Trophoblast cell (in vitro differentiated cells and primary cell): ENCODE measurements around the gene ELSPBP1.

Source experiments
- DNase-seq, 2 donors: peaks; one replicate each; pipeline ENCODE4 v3.0.0-alpha.2; 2016
- H2AFZ ChIP-seq: 2 replicates; pipeline ENCODE4 v1.6.1; 2013; ENCODE audit warnings: low read length, moderate library complexity, mild to moderate bottlenecking; ENCODE audit not compliant: insufficient read depth, poor library complexity
- H2AK5ac ChIP-seq: 2 replicates; pipeline ENCODE4 v1.6.1; 2013; ENCODE audit warnings: mild to moderate bottlenecking, low read length
- H2BK120ac ChIP-seq: 2 replicates; pipeline ENCODE4 v1.6.1; 2013; ENCODE audit warnings: low read length, mild to moderate bottlenecking, moderate library complexity; ENCODE audit not compliant: insufficient read depth, poor library complexity
- H2BK12ac ChIP-seq: 2 replicates; pipeline ENCODE4 v1.6.1; 2013; ENCODE audit warnings: mild to moderate bottlenecking, low read length, moderate library complexity
- H2BK5ac ChIP-seq: 2 replicates; pipeline ENCODE4 v1.6.1; 2013; ENCODE audit warnings: low read length, low read depth, moderate library complexity, mild to moderate bottlenecking; ENCODE audit not compliant: poor library complexity
- H3K14ac ChIP-seq: 2 replicates; pipeline ENCODE4 v1.6.1; 2013; ENCODE audit warnings: mild to moderate bottlenecking, low read length
- H3K18ac ChIP-seq: 2 replicates; pipeline ENCODE4 v1.6.1; 2013; ENCODE audit warnings: mild to moderate bottlenecking, low read length
- H3K23ac ChIP-seq: 2 replicates; pipeline ENCODE4 v1.6.1; 2013; ENCODE audit warnings: low read length
- H3K27ac ChIP-seq: 2 replicates; pipeline ENCODE4 v1.5.1; 2013; ENCODE audit warnings: low read depth, mild to moderate bottlenecking, inconsistent platforms, low read length, moderate library complexity
- H3K27me3 ChIP-seq: 2 replicates; pipeline ENCODE4 v1.6.1; 2013; ENCODE audit warnings: inconsistent platforms, mild to moderate bottlenecking, low read length, moderate library complexity; ENCODE audit not compliant: insufficient read depth
- H3K36me3 ChIP-seq, 2 experiments: 1 replicate in 1 of 2; 2 replicates in 1 of 2; pipeline ENCODE4 v1.6.1; 2013; ENCODE audit warnings: low read length in 2 of 2, mild to moderate bottlenecking in 2 of 2, moderate library complexity in 1 of 2; ENCODE audit not compliant: insufficient read depth in 2 of 2, control insufficient read depth in 1 of 2
- H3K4ac ChIP-seq: 2 replicates; pipeline ENCODE4 v1.6.1; 2013; ENCODE audit warnings: low read depth, mild to moderate bottlenecking, low read length, moderate library complexity
- H3K4me1 ChIP-seq, 2 experiments: 1 replicate in 1 of 2; 2 replicates in 1 of 2; pipeline ENCODE4 v1.6.1; 2013; ENCODE audit warnings: low read length in 2 of 2, mild to moderate bottlenecking in 2 of 2, moderate library complexity in 1 of 2; ENCODE audit not compliant: insufficient read depth in 2 of 2, control insufficient read depth in 1 of 2
- H3K4me2 ChIP-seq: 2 replicates; pipeline ENCODE4 v1.6.1; 2013; ENCODE audit warnings: inconsistent platforms, mild to moderate bottlenecking, low read length, moderate library complexity
- H3K4me3 ChIP-seq: 2 replicates; pipeline ENCODE4 v1.5.1; 2013; ENCODE audit warnings: mild to moderate bottlenecking, low read depth, low read length, inconsistent platforms
- H3K79me1 ChIP-seq: one replicate; pipeline ENCODE4 v1.6.1; 2013; ENCODE audit warnings: low read length
- H3K79me2 ChIP-seq: 2 replicates; pipeline ENCODE4 v1.6.1; 2013; ENCODE audit warnings: low read length, mild to moderate bottlenecking; ENCODE audit not compliant: control insufficient read depth, insufficient read depth, poor library complexity
- H3K9ac ChIP-seq: 2 replicates; pipeline ENCODE4 v1.6.1; 2013; ENCODE audit warnings: mild to moderate bottlenecking, low read length
- H3K9me3 ChIP-seq: 2 replicates; pipeline ENCODE4 v1.6.1; 2013; ENCODE audit warnings: low read depth, mild to moderate bottlenecking, control low read depth, inconsistent platforms, low read length; ENCODE audit not compliant: insufficient read depth
- H4K12ac ChIP-seq: 2 replicates; pipeline ENCODE4 v1.6.1; 2013; ENCODE audit warnings: low read depth, mild to moderate bottlenecking, low read length, moderate library complexity
- H4K8ac ChIP-seq: 2 replicates; pipeline ENCODE4 v1.6.1; 2013; ENCODE audit warnings: low read depth, mild to moderate bottlenecking, low read length, moderate library complexity
- H4K91ac ChIP-seq: one replicate; pipeline ENCODE4 v1.6.1; 2013; ENCODE audit warnings: low read depth, mild to moderate bottlenecking, low read length, moderate library complexity
- WGBS: extraction: QIAGEN DNeasy Blood & Tissue Kit; methylation state at CpG from one replicate; pipeline ENCODE4 v1.1.7; 2013; ENCODE audit warnings: missing lambda C conversion rate; ENCODE audit not compliant: insufficient read length, insufficient coverage; ENCODE audit errors: extremely low coverage; 5-methylcytosine and 5-hydroxymethylcytosine counted together

ELSPBP1 gene

DNA sequence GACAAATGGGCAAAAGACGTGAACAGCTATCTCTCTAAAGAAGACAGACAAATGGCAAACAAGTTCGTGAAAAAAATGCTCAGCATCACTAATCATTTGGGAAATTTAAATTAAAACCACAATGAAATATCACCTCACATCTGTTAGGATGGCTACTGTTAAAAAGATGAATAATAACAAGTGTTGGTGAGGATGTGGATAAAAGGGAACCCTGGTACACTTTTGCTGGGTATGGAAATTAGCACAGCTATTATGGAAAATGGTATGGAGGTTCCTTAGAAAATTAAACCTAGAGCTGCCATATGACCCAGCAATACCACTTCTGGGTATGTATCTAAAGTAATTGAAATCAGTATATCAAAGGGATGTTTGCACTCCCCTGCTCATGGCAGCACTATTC, 42.3 kb downstream of the ELSPBP1 start:
- H4K91ac ChIP-seq = no peak overlapping the region
- DNase-seq = no peak
- H2AK5ac ChIP-seq = no peak overlapping the region
- H4K8ac ChIP-seq = no peak overlapping the region
- WGBS = no CpG with 5 or more reads among the region's 2 CpGs
- no peak overlapping the region for H2AFZ ChIP-seq
- H3K79me2 ChIP-seq = no peaks in the 10 kb centered on the region
- H3K4me2 ChIP-seq = no peak overlapping the region
- H3K9ac ChIP-seq = no peak overlapping the region
- H3K9me3 ChIP-seq = no peaks in the 10 kb centered on the region
- no peaks in the 10 kb centered on the region for H3K36me3 ChIP-seq
- no peaks in the 10 kb centered on the region for H3K4me1 ChIP-seq
- no peak overlapping the region for H3K4ac ChIP-seq
- H3K18ac ChIP-seq = no peak overlapping the region
- H3K27ac ChIP-seq = no peak overlapping the region
- H2BK12ac ChIP-seq = no peak overlapping the region
- H3K27me3 ChIP-seq = no peaks in the 10 kb centered on the region
- H3K23ac ChIP-seq = no peak overlapping the region
- H4K12ac ChIP-seq = no peak overlapping the region
- H2BK5ac ChIP-seq = no peak overlapping the region
- no peak overlapping the region for H3K14ac ChIP-seq
- H2BK120ac ChIP-seq = no peak overlapping the region
- H3K4me3 ChIP-seq = no peak overlapping the region
- no peaks in the 10 kb centered on the region for H3K79me1 ChIP-seq

GRCh38 chr19:48041877-48042580, 47.6 kb downstream of the ELSPBP1 start:
- H2AK5ac ChIP-seq = no peak overlapping the region

DNA sequence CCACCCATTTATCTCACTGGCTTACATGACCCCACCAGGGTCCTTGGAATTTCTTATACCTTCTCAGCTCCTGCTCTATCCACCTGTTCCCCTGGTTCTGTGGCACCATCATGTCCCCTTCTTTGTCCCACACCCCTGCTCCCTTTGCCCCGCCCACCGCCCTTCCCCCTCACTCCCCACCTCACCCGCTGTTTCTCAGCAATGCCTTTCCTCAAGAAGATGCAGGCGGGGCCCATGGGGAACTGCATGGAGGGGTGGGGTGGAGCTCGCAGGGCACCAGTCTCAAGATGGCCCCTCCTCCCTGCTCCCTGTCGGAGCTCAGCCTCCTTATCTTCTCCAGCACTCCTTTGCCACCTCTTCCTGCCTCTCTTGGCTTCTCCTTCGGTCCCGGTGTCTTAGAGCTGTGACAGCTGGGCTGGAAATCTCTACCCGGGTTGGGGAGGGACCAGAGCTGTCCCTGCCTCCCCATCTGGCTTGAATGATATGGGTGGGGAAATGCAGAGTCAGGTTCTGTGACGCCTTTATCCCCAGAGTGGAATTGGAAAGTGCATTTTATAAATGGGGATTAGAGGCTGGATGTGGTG, 49.3 kb downstream of the ELSPBP1 start, which contains the start of gene CABP5:
CABP5 (minus strand) TSS at position 405 of the 584 bp plus-strand sequence; CDS start at position 248, 157 bp downstream.
- H3K14ac ChIP-seq = no peak within 1 kb of the TSS
- no peaks in the 10 kb centered on the region for H3K79me1 ChIP-seq
- H3K27ac ChIP-seq = no peak within 1 kb of the TSS
- H3K18ac ChIP-seq = no peak within 1 kb of the TSS
- H3K79me2 ChIP-seq = no peaks in the 10 kb centered on the region
- H2AK5ac ChIP-seq = no peak within 1 kb of the TSS
- no peak within 1 kb of the TSS for H3K4ac ChIP-seq
- no peak within 1 kb of the TSS for H4K12ac ChIP-seq
- H3K9me3 ChIP-seq = peaks cover 8% of the 10 kb centered on the region
- no CpG with 5 or more reads among the region's 10 CpGs for WGBS
- H3K23ac ChIP-seq = no peak within 1 kb of the TSS
- no peak within 1 kb of the TSS for H2BK5ac ChIP-seq
- H4K8ac ChIP-seq = no peak within 1 kb of the TSS
- peaks cover 0 to 2% of the 10 kb centered on the region in 2 experiments for H3K4me1 ChIP-seq
- H3K27me3 ChIP-seq = no peaks in the 10 kb centered on the region
- no peak within 1 kb of the TSS for H2BK12ac ChIP-seq
- H3K36me3 ChIP-seq = no peaks in the 10 kb centered on the region
- no peak for DNase-seq
- H3K9ac ChIP-seq = no peak within 1 kb of the TSS
- H3K4me3 ChIP-seq = no peak within 1 kb of the TSS
- H2BK120ac ChIP-seq = no peak within 1 kb of the TSS
- no peak within 1 kb of the TSS for H2AFZ ChIP-seq
- no peak within 1 kb of the TSS for H4K91ac ChIP-seq
- H3K4me2 ChIP-seq = no peak within 1 kb of the TSS

More at GRCh38 chr19:48041877-48042580, 47.6 kb downstream of the ELSPBP1 start:
- H3K79me2 ChIP-seq = no peaks in the 10 kb centered on the region
- no peaks in the 10 kb centered on the region for H3K79me1 ChIP-seq
- H4K8ac ChIP-seq = no peak overlapping the region
- H3K9ac ChIP-seq = no peak overlapping the region
- no peak overlapping the region for H2BK5ac ChIP-seq
- DNase-seq = peak; percentile 53 to 67
- no peak overlapping the region for H3K18ac ChIP-seq
- no peak overlapping the region for H4K12ac ChIP-seq
- H3K4ac ChIP-seq = no peak overlapping the region
- H3K14ac ChIP-seq = no peak overlapping the region
- no peak overlapping the region for H2BK120ac ChIP-seq
- H4K91ac ChIP-seq = no peak overlapping the region
- H3K4me3 ChIP-seq = no peak overlapping the region
- no peaks in the 10 kb centered on the region for H3K36me3 ChIP-seq
- H3K27me3 ChIP-seq = no peaks in the 10 kb centered on the region
- no peak overlapping the region for H3K27ac ChIP-seq
- H3K9me3 ChIP-seq = peaks cover 5% of the 10 kb centered on the region
- no peak overlapping the region for H2AFZ ChIP-seq
- H3K4me1 ChIP-seq = peaks cover 0 to 2% of the 10 kb centered on the region in 2 experiments
- no CpG with 5 or more reads among the region's 2 CpGs for WGBS
- no peak overlapping the region for H2BK12ac ChIP-seq
- no peak overlapping the region for H3K4me2 ChIP-seq
- H3K23ac ChIP-seq = no peak overlapping the region

- Histone ChIP-seq H3K9ac (no peak overlapping the region), H3K14ac (no peak overlapping the region), H2BK12ac (no peak overlapping the region), H2BK5ac (no peak overlapping the region), H4K12ac (no peak overlapping the region), H2AK5ac (no peak overlapping the region), H3K36me3 (no peaks in the 10 kb centered on the region), H3K4me1 (peaks cover 0 to 2% of the 10 kb centered on the region in 2 experiments), H3K18ac (no peak overlapping the region), H3K79me2 (no peaks in the 10 kb centered on the region), H3K4ac (no peak overlapping the region), H3K4me2 (no peak overlapping the region), H4K91ac (no peak overlapping the region), H4K8ac (no peak overlapping the region), H3K79me1 (no peaks in the 10 kb centered on the region), H3K27me3 (no peaks in the 10 kb centered on the region), H3K4me3 (no peak overlapping the region), H3K23ac (no peak overlapping the region), H3K9me3 (peaks cover 8% of the 10 kb centered on the region), H3K27ac (no peak overlapping the region), H2BK120ac (no peak overlapping the region), H2AFZ (no peak overlapping the region)
- DNase-seq = no peak
- no CpG with 5 or more reads among the region's 5 CpGs for WGBS
These were observed 50.1 kb downstream of the ELSPBP1 start for GRCh38 chr19:48044561-48044960.
